ENCODE measurements around the gene NFIC. TPM values are rescaled to one million over a fixed set of nuclear protein-coding genes. Genes with fewer than 3 reads are reported as not detected.

NFIC gene
- total RNA-seq, 1 experiment from 2014 or later, result 75.6 TPM

DNA sequence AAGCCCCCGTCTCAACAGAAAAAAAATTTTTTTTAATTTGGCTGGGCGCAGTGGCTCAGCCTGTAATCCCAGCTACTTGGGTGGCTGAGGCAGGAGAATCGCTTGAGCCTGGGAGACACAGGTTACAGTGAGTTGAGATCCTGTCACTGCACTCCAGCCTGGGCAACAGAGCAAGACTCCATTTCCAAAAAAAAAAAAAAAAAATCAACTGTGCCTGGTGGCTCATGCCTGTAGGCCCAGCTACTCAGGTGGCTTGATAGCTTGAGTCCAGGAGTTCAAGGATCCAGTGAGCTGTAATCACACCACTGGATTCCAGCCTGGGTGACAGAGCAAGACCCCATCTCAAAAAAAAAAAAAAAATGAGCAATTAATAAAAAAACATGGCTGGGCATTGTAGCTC, 135.4 kb downstream of the NFIC start:
- no peak for TF ChIP-seq EZH2 (IDR thresholded peaks at IDR 0.05; ENCODE audit: low read depth)
- TF ChIP-seq, protein P1, sequence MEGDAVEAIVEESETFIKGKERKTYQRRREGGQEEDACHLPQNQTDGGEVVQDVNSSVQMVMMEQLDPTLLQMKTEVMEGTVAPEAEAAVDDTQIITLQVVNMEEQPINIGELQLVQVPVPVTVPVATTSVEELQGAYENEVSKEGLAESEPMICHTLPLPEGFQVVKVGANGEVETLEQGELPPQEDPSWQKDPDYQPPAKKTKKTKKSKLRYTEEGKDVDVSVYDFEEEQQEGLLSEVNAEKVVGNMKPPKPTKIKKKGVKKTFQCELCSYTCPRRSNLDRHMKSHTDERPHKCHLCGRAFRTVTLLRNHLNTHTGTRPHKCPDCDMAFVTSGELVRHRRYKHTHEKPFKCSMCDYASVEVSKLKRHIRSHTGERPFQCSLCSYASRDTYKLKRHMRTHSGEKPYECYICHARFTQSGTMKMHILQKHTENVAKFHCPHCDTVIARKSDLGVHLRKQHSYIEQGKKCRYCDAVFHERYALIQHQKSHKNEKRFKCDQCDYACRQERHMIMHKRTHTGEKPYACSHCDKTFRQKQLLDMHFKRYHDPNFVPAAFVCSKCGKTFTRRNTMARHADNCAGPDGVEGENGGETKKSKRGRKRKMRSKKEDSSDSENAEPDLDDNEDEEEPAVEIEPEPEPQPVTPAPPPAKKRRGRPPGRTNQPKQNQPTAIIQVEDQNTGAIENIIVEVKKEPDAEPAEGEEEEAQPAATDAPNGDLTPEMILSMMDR (conservative IDR thresholded peaks at IDR 0.05), result no peak
- ChIA-PET CTCF (no interaction called here), POLR2A (ENCODE audit: unreplicated experiment) (no interaction called here)
- Histone ChIP-seq H3K79me2 (ENCODE audit: low read depth) (peaks cover 27% of the 10 kb centered on the region), H3K4me1 (replicated peaks; ENCODE audit: insufficient read depth) (0 out of 2 replicates have a peak, but pooled peaks cover 3% of the 10 kb centered on the region), H3K4me3 (no peak overlapping the region), H3K9me2 (ENCODE audit: insufficient read depth) (no peaks in the 10 kb centered on the region), H3K27ac (no peak overlapping the region), H2AFZ (no peak overlapping the region), H3K36me3 (ENCODE audit: low read depth) (no peaks in the 10 kb centered on the region), H3K9me3 (ENCODE audit: insufficient read depth, low read depth) (no peaks in the 10 kb centered on the region), H3K4me2 (no peak overlapping the region), H3F3A (ENCODE audit: insufficient read depth, low read depth) (peaks cover 12% of the 10 kb centered on the region; the same call in 1 of the 2 replicates), H3K27me3 (ENCODE audit: insufficient read depth, low read depth) (no peaks in the 10 kb centered on the region), H4K20me1 (ENCODE audit: insufficient read depth) (no peaks in the 10 kb centered on the region)
- no TSS peak for BruUV-seq (replicated peaks)
- intact Hi-C loops (cut with micrococcal nuclease; ENCODE audit: unreplicated experiment), result no loop called here
- no peak for DNase-seq

DNA sequence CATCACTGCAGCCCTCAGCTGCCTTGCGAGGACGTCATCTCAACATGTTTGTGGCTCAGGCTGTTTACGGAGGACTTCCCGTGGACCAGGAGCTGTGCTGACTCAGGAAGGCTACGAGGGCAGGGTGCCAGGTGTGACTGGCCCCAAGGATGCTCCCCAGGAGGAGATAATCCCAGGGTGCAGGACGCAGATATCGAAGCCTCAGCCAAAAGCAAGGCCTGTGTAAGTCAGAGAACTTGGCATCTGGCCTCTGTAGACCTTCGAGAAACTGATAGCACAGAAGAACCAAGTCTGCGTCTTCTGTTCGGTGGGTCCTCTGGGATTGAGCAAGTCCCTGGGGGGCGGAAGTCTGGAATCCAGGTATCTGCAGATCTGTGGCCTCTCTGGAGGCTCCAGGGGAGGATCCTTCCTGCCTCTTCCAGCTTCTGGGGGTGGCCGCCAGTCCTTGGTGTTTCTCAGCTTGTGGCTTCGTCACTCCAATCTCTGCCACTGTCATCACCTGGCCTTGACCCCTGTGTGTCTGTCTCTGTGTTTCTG, 136.7 kb downstream of the NFIC start:
- Histone ChIP-seq H3K27ac (no peak overlapping the region), H3K36me3 (ENCODE audit: low read depth) (no peaks in the 10 kb centered on the region), H3K9me2 (ENCODE audit: insufficient read depth) (no peaks in the 10 kb centered on the region), H3K27me3 (ENCODE audit: insufficient read depth, low read depth) (no peaks in the 10 kb centered on the region), H3K4me3 (no peak overlapping the region), H3K4me2 (no peak overlapping the region), H3F3A (ENCODE audit: insufficient read depth, low read depth) (peaks cover 12% of the 10 kb centered on the region; the same call in 1 of the 2 replicates), H3K9me3 (ENCODE audit: insufficient read depth, low read depth) (no peaks in the 10 kb centered on the region), H3K79me2 (ENCODE audit: low read depth) (peaks cover 36% of the 10 kb centered on the region), H2AFZ (no peak overlapping the region), H3K4me1 (replicated peaks; ENCODE audit: insufficient read depth) (0 out of 2 replicates have a peak, but pooled peaks cover 10% of the 10 kb centered on the region), H4K20me1 (ENCODE audit: insufficient read depth) (no peaks in the 10 kb centered on the region)
- ChIA-PET CTCF (no interaction called here), POLR2A (ENCODE audit: unreplicated experiment) (no interaction called here)
- BruUV-seq (replicated peaks), result no TSS peak
- TF ChIP-seq, protein P1 (conservative IDR thresholded peaks at IDR 0.05), result no peak
- no peak for TF ChIP-seq EZH2 (IDR thresholded peaks at IDR 0.05; ENCODE audit: low read depth)
- DNase-seq, result no peak
- intact Hi-C loops (cut with micrococcal nuclease; ENCODE audit: unreplicated experiment), result no loop called here

DNA sequence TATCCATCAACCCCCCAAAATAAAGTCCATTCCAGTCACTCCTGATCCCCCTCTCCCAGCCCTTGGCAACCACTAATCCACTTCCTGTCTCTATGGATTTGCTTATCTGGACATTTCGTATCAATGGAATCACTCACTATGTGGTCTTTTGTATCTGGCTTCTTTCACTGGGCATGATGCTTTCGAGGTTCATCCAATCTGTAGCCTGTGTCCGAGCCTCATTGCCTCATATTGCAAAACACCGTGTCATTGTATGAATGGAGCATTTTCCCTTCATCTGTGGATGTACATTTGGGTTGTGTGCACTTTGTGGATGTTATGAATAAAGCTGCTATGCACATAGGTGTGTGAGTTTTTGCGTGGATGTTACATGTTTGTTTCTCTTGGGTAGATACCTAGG, 138.4 kb downstream of the NFIC start:
- H3K9me3 ChIP-seq (ENCODE audit: insufficient read depth, low read depth), result no peaks in the 10 kb centered on the region
- no peaks in the 10 kb centered on the region for H3K9me2 ChIP-seq (ENCODE audit: insufficient read depth)
- no peak for DNase-seq
- no peak for TF ChIP-seq EZH2 (IDR thresholded peaks at IDR 0.05; ENCODE audit: low read depth)
- TF ChIP-seq, protein P1 (conservative IDR thresholded peaks at IDR 0.05), result no peak
- peaks cover 12% of the 10 kb centered on the region; the same call in 1 of the 2 replicates for H3F3A ChIP-seq (ENCODE audit: insufficient read depth, low read depth)
- peak overlapping the region; percentile 68; the same call in 1 of the 2 replicates for H3K4me3 ChIP-seq
- 0 out of 2 replicates have a peak, but pooled peaks cover 10% of the 10 kb centered on the region for H3K4me1 ChIP-seq (replicated peaks; ENCODE audit: insufficient read depth)
- intact Hi-C loops (cut with micrococcal nuclease; ENCODE audit: unreplicated experiment), result no loop called here
- H2AFZ ChIP-seq, result no peak overlapping the region
- H3K27me3 ChIP-seq (ENCODE audit: insufficient read depth, low read depth), result no peaks in the 10 kb centered on the region
- H4K20me1 ChIP-seq (ENCODE audit: insufficient read depth), result peaks cover 6% of the 10 kb centered on the region; the same call in 1 of the 2 replicates
- ChIA-PET CTCF (no interaction called here), POLR2A (ENCODE audit: unreplicated experiment) (interaction anchor here (0.6 kb wide), 1 partner anchor 220 kb away, joined by 4 read pairs; no protein-coding TSS in a partner anchor)
- H3K79me2 ChIP-seq (ENCODE audit: low read depth), result peaks cover 38% of the 10 kb centered on the region
- peak overlapping the region; percentile 90 for H3K27ac ChIP-seq
- H3K36me3 ChIP-seq (ENCODE audit: low read depth), result no peaks in the 10 kb centered on the region
- no TSS peak for BruUV-seq (replicated peaks)
- H3K4me2 ChIP-seq, result peak overlapping the region; percentile 76
